CD4-positive, alpha-beta T cell treated with Interleukin-15 for 1 hour (primary cell): Measurements from ENCODE around the gene FCER2.

Source experiments
- DNase-seq: peaks from one replicate; pipeline ENCODE4 v3.0.0-alpha.2; 2020

Gene FCER2

GRCh38 chr19:7732045-7732444 is 30.1 kb upstream of the FCER2 start, which contains the start of gene CLEC4G:
TSS of gene CLEC4G (minus strand) at chr19:7732110. CDS start at chr19:7732102, 8 bp downstream.
- DNase-seq = no peak

DNA sequence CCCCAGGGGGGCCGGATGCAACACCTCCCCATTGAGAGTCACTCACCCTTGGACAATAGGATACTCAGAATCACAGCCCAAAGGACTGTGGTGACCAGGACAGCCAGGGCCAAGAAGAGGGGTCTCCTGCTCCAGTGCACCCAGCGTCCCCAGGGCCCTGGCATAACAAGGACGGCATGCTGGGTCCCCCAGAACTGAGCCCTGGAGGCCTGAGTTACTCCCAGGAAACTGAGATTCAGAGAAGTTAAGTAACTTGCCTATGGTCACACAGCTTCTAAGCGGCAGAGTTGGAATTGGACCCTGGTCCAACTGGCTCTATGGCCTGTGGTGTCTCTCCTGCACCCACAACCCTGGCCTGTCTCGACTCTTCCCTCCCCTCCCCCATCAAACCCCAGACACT is 29.7 kb upstream of the FCER2 start:
- DNase-seq = no peak

GRCh38 chr19:7731218-7731595 is 29.3 kb upstream of the FCER2 start:
- DNase-seq = no peak

- DNase-seq = no peak
Observed at GRCh38 chr19:7730286-7731217, 28.6 kb upstream of the FCER2 start.

GRCh38 chr19:7729831-7730285 is 27.9 kb upstream of the FCER2 start:
- DNase-seq = peak; percentile 48

GRCh38 chr19:7729211-7729610 is 27.3 kb upstream of the FCER2 start:
- peak; percentile 34 for DNase-seq

GRCh38 chr19:7725791-7726190 is 23.9 kb upstream of the FCER2 start:
- no peak for DNase-seq

- no peak for DNase-seq
Observed at GRCh38 chr19:7722231-7722651, 20.3 kb upstream of the FCER2 start.

DNA sequence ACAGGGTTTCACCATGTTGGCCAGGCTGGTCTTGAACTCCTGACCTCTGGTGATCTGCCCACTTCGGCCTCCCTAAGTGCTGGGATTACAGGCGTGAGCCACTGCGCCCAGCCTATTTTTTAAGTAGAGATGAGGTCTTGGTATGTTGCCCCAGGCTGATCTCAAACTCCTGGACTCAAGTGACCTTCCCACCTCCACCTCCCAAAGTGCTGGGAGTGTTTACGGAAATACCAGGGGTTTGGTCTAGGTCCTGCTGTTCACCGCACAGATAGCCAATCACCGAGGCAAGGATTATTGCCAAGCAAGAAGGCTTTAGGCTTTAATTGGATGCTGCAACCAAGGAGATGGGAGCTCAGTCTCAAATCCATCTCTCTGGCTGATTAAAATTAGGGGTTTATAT is 18.4 kb upstream of the FCER2 start:
- DNase-seq = no peak

DNA sequence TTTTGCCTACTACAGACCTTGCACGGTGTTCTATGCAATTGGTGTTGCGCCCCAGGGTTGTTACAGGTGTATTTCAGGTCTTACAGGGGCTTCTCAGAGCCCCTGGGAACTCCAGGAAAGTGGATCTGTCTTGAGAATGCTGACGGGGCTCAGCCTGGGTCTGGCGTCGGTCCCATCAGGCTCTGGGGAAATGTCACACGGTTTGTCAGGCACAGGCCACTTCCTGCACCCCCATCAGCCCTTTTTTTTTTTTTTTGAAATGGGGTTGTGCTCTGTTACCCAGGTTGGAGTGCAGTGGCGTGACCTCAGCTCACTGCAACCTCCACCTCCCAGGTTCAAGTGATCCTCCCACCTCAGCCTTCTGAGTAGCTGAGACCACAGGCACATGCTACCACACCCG is 16.7 kb upstream of the FCER2 start:
- peak; percentile 40 for DNase-seq

DNA sequence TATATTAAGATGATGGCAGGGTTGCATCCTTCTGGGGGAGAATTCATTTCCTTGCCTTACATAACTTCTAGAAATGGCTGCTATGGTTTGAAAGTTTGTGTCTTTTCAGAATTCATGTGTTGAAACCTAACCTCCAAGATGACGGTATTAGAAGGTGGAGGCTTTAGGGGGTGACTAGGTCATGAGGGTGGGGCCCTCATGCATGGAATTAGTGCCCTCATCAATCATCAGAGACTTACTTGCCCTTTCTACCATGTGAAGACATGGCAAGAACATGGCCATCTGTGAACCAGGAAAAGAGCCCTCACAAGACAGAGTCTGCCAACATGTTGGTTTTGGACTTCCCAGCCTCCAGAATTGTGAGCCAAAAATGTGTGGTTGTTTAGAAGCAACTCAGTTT is 14.8 kb upstream of the FCER2 start:
- DNase-seq = no peak

- DNase-seq = no peak
Observed at GRCh38 chr19:7715671-7716070, 13.7 kb upstream of the FCER2 start.

DNA sequence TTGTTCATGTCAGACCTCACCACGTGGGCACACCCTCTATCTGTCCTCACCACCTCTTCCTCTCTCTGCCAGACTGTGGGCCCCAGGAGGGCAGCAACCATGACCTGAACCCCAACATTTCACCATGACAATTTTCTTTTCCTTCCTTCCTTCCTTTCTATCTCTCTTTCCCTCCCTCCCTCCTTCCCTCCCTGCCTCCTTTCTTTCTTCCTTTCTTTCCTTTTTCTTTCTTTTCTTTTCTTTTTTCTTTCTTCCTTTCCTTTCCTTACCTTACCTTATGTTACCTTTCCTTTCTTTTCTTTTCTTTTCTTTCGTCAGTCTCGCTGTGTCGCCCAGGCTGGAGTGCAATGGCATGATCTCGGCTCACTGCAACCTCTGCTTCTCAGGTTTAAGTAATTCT is 8.7 kb upstream of the FCER2 start:
- DNase-seq = no peak

DNA sequence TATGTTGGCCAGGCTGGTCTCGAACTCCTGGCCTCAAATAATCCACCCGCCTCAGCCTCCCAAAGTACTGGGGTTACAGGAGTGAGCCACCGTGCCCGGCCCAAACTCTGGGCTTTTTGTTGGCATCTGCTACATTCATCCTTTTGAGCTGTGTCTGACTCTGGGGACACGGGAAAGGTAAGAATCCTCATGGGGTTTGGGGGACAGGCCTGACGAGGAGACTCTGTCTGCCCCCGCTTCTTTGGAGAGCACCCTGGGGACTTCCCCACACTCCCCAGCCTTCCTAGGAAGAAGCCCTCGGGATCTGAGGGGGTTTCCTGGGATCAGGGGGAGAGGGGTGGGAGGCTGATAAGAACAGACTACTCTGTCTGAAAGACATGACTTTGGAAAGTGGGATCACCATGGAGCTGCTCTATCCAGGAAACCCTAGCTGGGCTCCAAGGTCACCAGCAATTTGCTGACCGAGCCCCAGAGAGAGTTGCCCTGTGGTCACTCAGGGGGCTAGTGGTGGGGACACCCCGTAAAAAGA is 8.1 kb upstream of the FCER2 start:
- no peak for DNase-seq

- DNase-seq = no peak
Observed at GRCh38 chr19:7706955-7707456, 5.1 kb upstream of the FCER2 start.

GRCh38 chr19:7706188-7706954 is 4.4 kb upstream of the FCER2 start:
- DNase-seq = no peak

DNA sequence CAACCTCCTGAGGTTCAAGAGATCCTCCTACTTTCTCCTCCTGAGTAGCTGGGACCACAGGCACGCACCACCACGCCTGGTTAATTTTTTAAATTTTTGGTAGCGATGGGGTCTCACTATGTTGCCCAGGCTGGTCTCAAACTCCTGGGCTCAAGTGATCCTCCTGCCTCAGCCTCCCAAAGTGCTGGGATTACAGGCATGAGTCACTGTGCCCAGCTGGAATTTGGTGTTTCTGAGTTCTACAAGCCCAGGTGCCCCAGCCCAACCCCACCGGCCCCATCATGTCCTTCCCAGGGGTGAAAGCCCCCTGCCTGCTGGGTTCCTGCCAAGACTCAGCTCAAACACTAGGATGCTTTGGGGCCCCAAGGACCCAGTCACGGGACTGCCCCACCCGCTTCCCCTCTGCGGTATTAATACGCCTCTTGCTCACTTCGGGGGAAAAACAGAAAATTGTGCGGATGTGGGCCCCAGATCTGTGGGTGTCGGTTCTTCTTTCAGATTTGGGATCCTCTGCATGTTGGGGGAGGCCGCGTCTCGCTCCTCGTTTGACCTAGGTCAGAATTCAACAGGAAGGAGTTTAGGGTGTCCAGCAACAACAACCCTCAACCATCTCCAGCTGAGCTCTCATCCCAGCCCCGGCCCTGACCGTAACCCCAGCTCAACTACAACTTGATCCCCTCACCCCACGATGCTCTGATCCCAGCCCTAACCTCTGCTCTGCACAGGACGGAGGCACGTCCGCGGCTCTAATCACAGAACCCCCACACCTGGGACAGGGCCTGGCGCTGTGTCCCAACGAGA is 3.7 kb upstream of the FCER2 start:
- DNase-seq = peak; percentile 87

GRCh38 chr19:7704280-7705060 is 2.5 kb upstream of the FCER2 start:
- DNase-seq = no peak

DNA sequence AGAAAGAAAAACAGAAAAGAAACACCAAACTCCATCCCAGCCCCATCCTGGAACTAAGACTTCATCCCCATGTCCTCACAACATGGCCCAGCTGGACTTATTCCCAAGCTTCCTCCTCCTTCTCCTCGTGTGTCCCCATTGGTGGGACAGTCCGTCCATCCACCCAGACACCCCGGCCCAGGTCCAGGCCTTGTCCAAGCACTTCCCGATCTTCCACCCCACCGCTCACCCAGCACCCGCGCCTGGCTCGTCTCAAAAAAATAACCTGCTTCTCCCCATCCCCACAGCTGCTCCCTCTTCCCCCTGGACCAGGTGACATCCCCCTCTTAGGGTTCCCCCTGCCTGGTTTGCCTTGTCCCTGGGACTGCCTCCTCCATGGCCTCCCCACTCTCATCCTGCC is 1.4 kb upstream of the FCER2 start:
- no peak for DNase-seq

DNA sequence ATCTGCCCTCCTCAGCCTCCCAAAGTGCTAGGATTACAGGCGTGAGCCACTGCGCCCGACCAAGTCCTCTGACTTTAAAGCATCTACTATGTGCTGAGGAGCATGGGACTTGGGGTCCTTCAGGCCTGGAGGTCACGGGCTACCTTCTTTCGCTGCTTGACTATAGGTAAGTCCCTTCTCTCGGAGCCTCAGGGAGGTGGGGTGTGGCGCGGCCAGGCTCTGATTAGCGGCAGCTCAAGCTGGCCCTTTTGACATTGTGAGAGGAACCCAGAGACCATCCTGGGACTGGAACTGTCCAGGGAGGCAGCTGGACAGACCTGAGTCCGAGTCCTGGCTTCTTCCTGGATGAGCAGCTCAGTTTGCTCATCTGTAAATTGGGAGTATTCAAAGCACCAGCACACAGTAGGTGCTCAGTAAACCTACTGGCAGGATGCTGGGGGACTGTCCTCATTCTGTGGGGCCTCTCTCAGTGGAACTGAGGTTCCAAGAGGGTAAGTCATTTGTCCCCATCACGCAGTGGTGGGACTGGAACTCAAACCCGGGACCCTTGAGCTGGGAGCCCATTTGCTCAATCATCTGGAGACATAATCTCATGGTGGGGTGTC is 780 bp downstream of the FCER2 start:
- no peak for DNase-seq
